Keratinocyte (primary cell): Measurements from ENCODE around the gene CIDEB. TPM values are rescaled to one million over a fixed set of nuclear protein-coding genes. Genes with fewer than 3 reads are reported as not detected.

Experiments used
- DNase-seq: peaks from one replicate; pipeline ENCODE4 v3.0.0-alpha.2; 2011; ENCODE audit warnings: low read depth, missing footprints, low spot score
- FAIRE-seq: peaks from 2 replicates; lab custom pipeline; 2011; peaks lifted over from hg19 to GRCh38; lab: Jason Lieb, UNC
- H2AFZ ChIP-seq: 2 replicates; pipeline ENCODE4 v1.6.0; 2012; ENCODE audit warnings: low read length, control low read depth, inconsistent platforms; ENCODE audit not compliant: control insufficient read depth
- H3K27ac ChIP-seq: 2 replicates; pipeline ENCODE4 v1.5.1; 2011; ENCODE audit warnings: low read length; ENCODE audit not compliant: control insufficient read depth, insufficient read depth
- H3K27me3 ChIP-seq: 3 replicates; pipeline ENCODE4 v1.6.0; 2011; ENCODE audit warnings: low read length; ENCODE audit not compliant: control insufficient read depth, insufficient read depth; ENCODE audit errors: extremely low read depth
- H3K36me3 ChIP-seq, 2 experiments: 2 replicates in 1 of 2; 3 replicates in 1 of 2; pipeline ENCODE4 v1.5.1; 2011; ENCODE audit warnings: low read length in 2 of 2, mild to moderate bottlenecking in 1 of 2; ENCODE audit not compliant: control insufficient read depth in 2 of 2, insufficient read depth in 2 of 2; ENCODE audit errors: extremely low read depth in 1 of 2
- H3K4me1 ChIP-seq: 3 replicates; pipeline ENCODE4 v1.5.1; 2011; ENCODE audit warnings: low read length; ENCODE audit not compliant: control insufficient read depth, insufficient read depth; ENCODE audit errors: extremely low read depth
- H3K4me2 ChIP-seq: 3 replicates; pipeline ENCODE4 v1.6.0; 2011; ENCODE audit warnings: low read depth, low read length; ENCODE audit not compliant: control insufficient read depth, insufficient read depth; ENCODE audit errors: extremely low read depth
- H3K4me3 ChIP-seq, 3 experiments: fragments of 200-600 bp in 1 of 3; sonication (generic) in 1 of 3; 2 replicates in 2 of 3; 3 replicates in 1 of 3; pipeline ENCODE4 v1.5.1; 2011 to 2016; ENCODE audit warnings: low read length in 3 of 3, mild to moderate bottlenecking in 3 of 3, control low read depth in 2 of 3, inconsistent platforms in 1 of 3, low read depth in 1 of 3, mixed read lengths in 1 of 3, mixed run types in 1 of 3, moderate library complexity in 1 of 3; ENCODE audit not compliant: control insufficient read depth in 2 of 3, insufficient read depth in 2 of 3; ENCODE audit errors: extremely low read depth in 1 of 3
- H3K79me2 ChIP-seq: 2 replicates; pipeline ENCODE4 v1.6.0; 2012; ENCODE audit warnings: low read length; ENCODE audit not compliant: control insufficient read depth, insufficient read depth
- H3K9ac ChIP-seq: 3 replicates; pipeline ENCODE4 v1.6.0; 2011; ENCODE audit warnings: low read length; ENCODE audit not compliant: control insufficient read depth, insufficient read depth; ENCODE audit errors: extremely low read depth
- H3K9me1 ChIP-seq: 3 replicates; pipeline ENCODE4 v1.6.0; 2011; ENCODE audit warnings: low read length; ENCODE audit not compliant: control insufficient read depth, insufficient read depth; ENCODE audit errors: extremely low read depth
- H3K9me3 ChIP-seq: 2 replicates; pipeline ENCODE4 v1.5.1; 2012; ENCODE audit warnings: low read depth, low read length; ENCODE audit not compliant: control insufficient read depth
- H4K20me1 ChIP-seq: 3 replicates; pipeline ENCODE4 v1.6.0; 2011; ENCODE audit warnings: low read length; ENCODE audit not compliant: control insufficient read depth, insufficient read depth; ENCODE audit errors: extremely low read depth
- CTCF ChIP-seq, 3 experiments: IDR thresholded peaks in 1 of 3; conservative IDR thresholded peaks in 1 of 3; optimal IDR thresholded peaks in 1 of 3; 2 replicates in 2 of 3; 3 replicates in 1 of 3; pipeline versions ENCODE3 to v1.5.1; 2011; ENCODE audit warnings: low read length in 3 of 3, mild to moderate bottlenecking in 3 of 3, moderate library complexity in 2 of 3, control low read depth in 1 of 3, inconsistent platforms in 1 of 3; ENCODE audit not compliant: insufficient read depth in 2 of 3; ENCODE audit errors: extremely low read depth in 1 of 3
- EZH2 ChIP-seq: IDR thresholded peaks from one replicate; pipeline ENCODE4 v1.6.1; 2012; ENCODE audit warnings: inconsistent platforms, mild to moderate bottlenecking, low read length, moderate library complexity
- dilution Hi-C: fragments of 300-500 bp; cut with MboI; formaldehyde crosslinking; loops from one replicate; pipeline ENCODE4 v1.7.0; 2020; ENCODE audit warnings: low sequenced_read_pairs; ENCODE audit not compliant: extremely low pct_ligation_motif_present
- polyA plus RNA-seq, 5 experiments: library from polyadenylated mRNA; depleted of rRNA in 3 of 5; stranded (reverse) in 3 of 5; stranded (forward) in 1 of 5; unstranded in 1 of 5; fragments of >200 nt; gene quantifications; 1 replicate in 1 of 5; 2 replicates in 3 of 5; 3 replicates in 1 of 5; pipeline versions ENCODE4 v1.2.1 to v1.2.3, GENCODE V29; 2011 to 2012; ENCODE audit warnings: missing spikeins in 2 of 5, low read depth in 1 of 5, low replicate concordance in 1 of 5

CIDEB gene
- polyA plus RNA-seq, 1 donor (not counting 4 experiments of a cell fraction or from before 2014, with no cell fraction given), result 3.7 TPM

DNA sequence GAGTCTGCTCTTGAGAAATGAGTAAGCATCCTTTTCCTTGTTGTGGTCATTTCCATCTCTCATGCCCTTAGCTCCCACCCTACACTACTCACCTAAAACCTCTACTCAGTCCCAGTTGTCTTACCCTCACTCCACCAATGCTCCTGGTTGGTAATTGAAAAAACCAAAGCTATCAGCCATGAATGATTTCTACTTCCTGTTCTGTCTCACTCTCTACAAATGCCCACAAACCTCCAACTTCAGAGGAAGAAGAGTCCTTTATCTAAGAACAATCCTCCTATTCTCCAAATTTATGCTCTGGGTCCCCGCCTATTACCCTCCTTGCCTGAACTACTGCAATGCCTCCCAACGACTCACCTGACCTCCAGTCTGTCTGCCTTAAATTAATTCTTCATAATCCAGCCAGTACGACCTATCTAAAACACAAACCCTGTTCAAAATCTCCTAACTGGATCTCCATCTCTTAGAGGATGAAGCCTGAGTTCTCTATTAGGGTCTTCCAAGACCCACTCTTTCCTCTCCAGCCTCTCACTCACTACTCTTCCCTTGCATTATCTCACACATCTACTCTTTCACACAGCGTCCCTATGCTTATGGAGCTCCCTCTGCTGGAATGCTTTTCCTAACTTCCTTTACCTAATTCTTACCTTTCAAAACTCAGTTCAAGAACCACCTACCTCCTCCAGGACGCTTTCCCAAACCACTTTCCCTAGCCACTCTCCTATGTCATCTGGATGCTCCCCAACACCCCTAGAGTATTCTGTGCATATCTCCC lies 10.4 kb downstream of the CIDEB start:
- Histone ChIP-seq H3K9me1 (no peaks in the 10 kb centered on the region), H3K4me1 (peaks cover 37% of the 10 kb centered on the region), H3K27ac (peak overlapping the region; percentile 36), H4K20me1 (no peaks in the 10 kb centered on the region), H2AFZ (no peak overlapping the region), H3K27me3 (no peaks in the 10 kb centered on the region), H3K4me3 (no peak overlapping the region), H3K9me3 (no peaks in the 10 kb centered on the region), H3K79me2 (peaks cover 32% of the 10 kb centered on the region), H3K36me3 (peaks cover 22 to 32% of the 10 kb centered on the region in 2 experiments), H3K4me2 (peak overlapping the region; percentile 16), H3K9ac (no peak overlapping the region)
- TF ChIP-seq EZH2 (no peak), CTCF (optimal IDR thresholded peaks at IDR 0.05 in 1 of 3, IDR thresholded peaks at IDR 0.05 in 1 of 3, conservative IDR thresholded peaks at IDR 0.05 in 1 of 3; ENCODE audit: extremely low read depth in 1 of 3, insufficient read depth in 2 of 3, low read length in 3 of 3) (peak; percentile 47 to 71 (median 71))
- no peak for DNase-seq
- FAIRE-seq, result no peak
- dilution Hi-C loops, result no loop called here

DNA sequence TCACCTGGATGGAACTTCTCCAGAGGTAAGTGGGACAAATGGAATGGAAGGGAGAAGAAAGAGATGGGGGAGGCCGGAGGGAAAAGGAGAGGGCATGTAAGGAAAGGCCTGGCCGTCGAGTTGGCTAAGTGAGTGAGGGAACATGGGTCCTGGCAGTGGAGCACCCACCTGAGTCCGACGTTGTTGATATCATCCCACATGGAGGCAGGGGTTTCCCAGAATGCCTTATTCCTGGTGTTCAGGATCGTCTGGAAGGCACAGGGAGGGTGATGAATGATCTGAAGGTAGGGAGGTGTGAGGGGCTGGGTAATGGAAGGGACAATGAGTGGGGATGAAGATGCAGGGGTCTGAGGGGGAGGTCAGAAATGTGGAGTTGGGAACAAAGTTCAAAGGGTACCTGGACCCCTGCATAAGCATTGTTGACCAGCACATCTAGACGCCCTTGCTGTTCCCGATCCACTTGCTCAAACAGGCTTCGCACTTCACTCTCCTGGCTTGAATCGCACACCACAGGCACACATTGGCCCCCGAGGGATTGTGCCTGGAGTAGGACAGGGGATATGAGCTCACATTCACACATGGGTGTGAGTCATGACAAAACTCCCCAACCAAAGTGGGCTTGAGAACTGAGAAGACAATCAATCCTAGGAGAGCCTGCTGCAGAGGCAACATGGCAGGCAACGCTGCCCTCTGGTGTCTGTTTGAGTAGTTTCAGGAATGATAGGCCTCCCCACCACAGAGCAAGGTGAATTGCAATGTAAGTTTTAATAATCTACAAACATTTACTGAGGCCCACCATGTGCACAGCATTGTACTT lies 11.2 kb downstream of the CIDEB start:
- peaks cover 24 to 32% of the 10 kb centered on the region in 2 experiments for H3K36me3 ChIP-seq
- no peaks in the 10 kb centered on the region for H3K9me1 ChIP-seq
- H3K79me2 ChIP-seq, result peaks cover 29% of the 10 kb centered on the region
- dilution Hi-C loops, result no loop called here
- peak overlapping the region; percentile 71 for H3K27ac ChIP-seq
- no peaks in the 10 kb centered on the region for H3K9me3 ChIP-seq
- TF ChIP-seq EZH2, result no peak
- TF ChIP-seq CTCF (optimal IDR thresholded peaks at IDR 0.05 in 1 of 3, IDR thresholded peaks at IDR 0.05 in 1 of 3, conservative IDR thresholded peaks at IDR 0.05 in 1 of 3; ENCODE audit: extremely low read depth in 1 of 3, insufficient read depth in 2 of 3, low read length in 3 of 3), result peak; percentile 77 to 91 (median 87)
- peak overlapping the region; percentile 56 for H3K9ac ChIP-seq
- peak; percentile 86 for FAIRE-seq
- peak; percentile 96 for DNase-seq
- H3K27me3 ChIP-seq, result no peaks in the 10 kb centered on the region
- H3K4me3 ChIP-seq, result no peak overlapping the region
- H2AFZ ChIP-seq, result no peak overlapping the region
- peaks cover 37% of the 10 kb centered on the region for H3K4me1 ChIP-seq
- peak overlapping the region; percentile 35 for H3K4me2 ChIP-seq
- H4K20me1 ChIP-seq, result no peaks in the 10 kb centered on the region
